ENCODE results near the gene SF3B4. TPM values are rescaled to one million over a fixed set of nuclear protein-coding genes. Genes with fewer than 3 reads are reported as not detected.

Gene SF3B4
- polyA plus RNA-seq (2012; ENCODE audit: insufficient read depth, insufficient read length, low read depth), result 197 TPM

GRCh38 chr1:149927563-149928400, at the start of gene SF3B4:
TSS of gene SF3B4 (minus strand) at chr1:149927803. CDS start at chr1:149927759, 44 bp downstream.
- DNase-seq, result peak; percentile 95
- peak within 1 kb of the TSS; percentile 99 for H3K4me3 ChIP-seq (ENCODE audit: low read depth, low read length)
- TF ChIP-seq CTCF (IDR thresholded peaks at IDR 0.05; ENCODE audit: low read depth, low read length), result no peak

GRCh38 chr1:149977345-149977744, 49.7 kb upstream of the SF3B4 start:
- H3K27me3 ChIP-seq, result no peaks in the 10 kb centered on the region
- DNase-seq, result no peak
- peaks cover 26% of the 10 kb centered on the region for H3K36me3 ChIP-seq
- no peaks in the 10 kb centered on the region for H3K9me3 ChIP-seq
- TF ChIP-seq CTCF (IDR thresholded peaks at IDR 0.05; ENCODE audit: low read depth, low read length), result no peak
- H3K4me3 ChIP-seq (ENCODE audit: low read depth, low read length), result no peak overlapping the region
- H3K4me1 ChIP-seq, result no peaks in the 10 kb centered on the region

More at GRCh38 chr1:149927563-149928400, at the start of gene SF3B4:
- Histone ChIP-seq H3K4me1 (peaks cover 3% of the 10 kb centered on the region; the same call in 1 of the 2 replicates), H3K27me3 (no peaks in the 10 kb centered on the region), H3K36me3 (peaks cover 40% of the 10 kb centered on the region), H3K9me3 (no peaks in the 10 kb centered on the region)

- TF ChIP-seq CTCF (IDR thresholded peaks at IDR 0.05; ENCODE audit: low read depth, low read length), result no peak
- no peaks in the 10 kb centered on the region for H3K9me3 ChIP-seq
- peaks cover 53% of the 10 kb centered on the region for H3K36me3 ChIP-seq
Measured at GRCh38 chr1:149972547-149972946, 44.9 kb upstream of the SF3B4 start.

GRCh38 chr1:149967646-149968045, 40.0 kb upstream of the SF3B4 start:
- H3K36me3 ChIP-seq, result peaks cover 66% of the 10 kb centered on the region
- H3K27me3 ChIP-seq, result no peaks in the 10 kb centered on the region
- no peak overlapping the region for H3K4me3 ChIP-seq (ENCODE audit: low read depth, low read length)
- no peak for TF ChIP-seq CTCF (IDR thresholded peaks at IDR 0.05; ENCODE audit: low read depth, low read length)
- no peaks in the 10 kb centered on the region for H3K9me3 ChIP-seq
- no peak for DNase-seq
- H3K4me1 ChIP-seq, result no peaks in the 10 kb centered on the region

More at GRCh38 chr1:149972547-149972946, 44.9 kb upstream of the SF3B4 start:
- DNase-seq, result no peak
- Histone ChIP-seq H3K4me3 (ENCODE audit: low read depth, low read length) (no peak overlapping the region), H3K27me3 (no peaks in the 10 kb centered on the region), H3K4me1 (no peaks in the 10 kb centered on the region)

- DNase-seq, result no peak
- no peaks in the 10 kb centered on the region for H3K27me3 ChIP-seq
- TF ChIP-seq CTCF (IDR thresholded peaks at IDR 0.05; ENCODE audit: low read depth, low read length), result 0 out of 2 replicates have a peak, but pooled peaks have one; percentile 8
- no peak overlapping the region for H3K4me3 ChIP-seq (ENCODE audit: low read depth, low read length)
- no peaks in the 10 kb centered on the region for H3K9me3 ChIP-seq
- peaks cover 65% of the 10 kb centered on the region for H3K36me3 ChIP-seq
- no peaks in the 10 kb centered on the region for H3K4me1 ChIP-seq
Measured at GRCh38 chr1:149967041-149967440, 39.4 kb upstream of the SF3B4 start.

- no peak for TF ChIP-seq CTCF (IDR thresholded peaks at IDR 0.05; ENCODE audit: low read depth, low read length)
- no peak for DNase-seq
- Histone ChIP-seq H3K4me3 (ENCODE audit: low read depth, low read length) (no peak overlapping the region), H3K4me1 (no peaks in the 10 kb centered on the region), H3K36me3 (peaks cover 62% of the 10 kb centered on the region), H3K27me3 (no peaks in the 10 kb centered on the region), H3K9me3 (no peaks in the 10 kb centered on the region)
Measured at GRCh38 chr1:149966405-149966804, 38.8 kb upstream of the SF3B4 start.

Measured in BE2C (cell line).